Neuronal stem cell (in vitro differentiated cells): ENCODE data around the gene COL6A6.

ENCODE experiments used
- DNase-seq: peaks from one replicate; pipeline ENCODE4 v3.0.0-alpha.2; 2013; ENCODE audit warnings: low spot score
- H2AFZ ChIP-seq: one replicate; pipeline ENCODE4 v1.6.1; 2013; ENCODE audit warnings: mild to moderate bottlenecking, low read length, inconsistent platforms
- H2AK5ac ChIP-seq: 2 replicates; pipeline ENCODE4 v1.6.1; 2013; ENCODE audit warnings: low read depth, mild to moderate bottlenecking, inconsistent platforms, low read length, moderate library complexity, mixed read lengths
- H2BK120ac ChIP-seq: 2 replicates; pipeline ENCODE4 v1.6.1; 2013; ENCODE audit warnings: low read depth, mild to moderate bottlenecking, inconsistent platforms, low read length, moderate library complexity, mixed read lengths
- H2BK12ac ChIP-seq: one replicate; pipeline ENCODE4 v1.6.1; 2013; ENCODE audit warnings: low read length, inconsistent platforms
- H2BK15ac ChIP-seq: 2 replicates; pipeline ENCODE4 v1.6.1; 2013; ENCODE audit warnings: mild to moderate bottlenecking, low read length, inconsistent platforms, mixed read lengths
- H2BK5ac ChIP-seq: one replicate; pipeline ENCODE4 v1.6.1; 2013; ENCODE audit warnings: inconsistent platforms, mild to moderate bottlenecking, low read length, moderate library complexity
- H3K14ac ChIP-seq: one replicate; pipeline ENCODE4 v1.6.1; 2013; ENCODE audit warnings: low read length, inconsistent platforms
- H3K18ac ChIP-seq: 2 replicates; pipeline ENCODE4 v1.6.1; 2013; ENCODE audit warnings: low read length, inconsistent platforms
- H3K23ac ChIP-seq: 2 replicates; pipeline ENCODE4 v1.6.1; 2013; ENCODE audit warnings: low read depth, mild to moderate bottlenecking, mixed read lengths, low read length, inconsistent platforms; ENCODE audit not compliant: poor library complexity
- H3K27ac ChIP-seq: replicated peaks from 3 replicates; pipeline ENCODE4 v1.5.1; 2013; ENCODE audit warnings: low read length, inconsistent platforms
- H3K27me3 ChIP-seq, 3 experiments: 2 replicates each; pipeline ENCODE4 v1.6.1; 2013; ENCODE audit warnings: low read length in 3 of 3, mild to moderate bottlenecking in 2 of 3, inconsistent platforms in 1 of 3, low read depth in 1 of 3, mixed read lengths in 1 of 3, moderate library complexity in 1 of 3; ENCODE audit not compliant: control insufficient read depth in 3 of 3, insufficient read depth in 3 of 3
- H3K36me3 ChIP-seq, 2 donors: replicated peaks in 1 of 2; 2 replicates each; pipeline ENCODE4 v1.6.1; 2013; ENCODE audit warnings: low read length in 2 of 2; ENCODE audit not compliant: control insufficient read depth in 2 of 2, insufficient read depth in 2 of 2
- H3K4ac ChIP-seq: 2 replicates; pipeline ENCODE4 v1.6.1; 2013; ENCODE audit warnings: inconsistent platforms, mild to moderate bottlenecking, low read length, moderate library complexity
- H3K4me1 ChIP-seq, 2 donors: 1 replicate in 1 of 2; 2 replicates in 1 of 2; pipeline ENCODE4 v1.6.1; 2013; ENCODE audit warnings: low read length in 2 of 2, low read depth in 1 of 2; ENCODE audit not compliant: control insufficient read depth in 2 of 2, insufficient read depth in 1 of 2
- H3K4me2 ChIP-seq: one replicate; pipeline ENCODE4 v1.6.1; 2013; ENCODE audit warnings: mild to moderate bottlenecking, low read length, inconsistent platforms; ENCODE audit not compliant: insufficient read depth, poor library complexity, severe bottlenecking
- H3K4me3 ChIP-seq, 2 donors: 2 replicates each; pipeline ENCODE4 v1.5.1; 2013; ENCODE audit warnings: low read length in 2 of 2, mild to moderate bottlenecking in 2 of 2, inconsistent platforms in 1 of 2, moderate library complexity in 1 of 2
- H3K79me1 ChIP-seq: one replicate; pipeline ENCODE4 v1.6.1; 2013; ENCODE audit warnings: low read depth, mild to moderate bottlenecking, inconsistent platforms, low read length, moderate library complexity
- H3K9ac ChIP-seq: one replicate; pipeline ENCODE4 v1.6.1; 2013; ENCODE audit warnings: mild to moderate bottlenecking, low read depth, low read length, inconsistent platforms; ENCODE audit not compliant: poor library complexity
- H3K9me3 ChIP-seq, 2 donors: replicated peaks in 1 of 2; 2 replicates each; pipeline versions ENCODE3 to v1.6.1; 2013; ENCODE audit warnings: low read length in 2 of 2, mild to moderate bottlenecking in 2 of 2, inconsistent platforms in 1 of 2, low read depth in 1 of 2, mixed read lengths in 1 of 2, moderate library complexity in 1 of 2; ENCODE audit not compliant: control insufficient read depth in 2 of 2, insufficient read depth in 1 of 2
- H4K8ac ChIP-seq: one replicate; pipeline ENCODE4 v1.6.1; 2013; ENCODE audit warnings: low read depth, mild to moderate bottlenecking, inconsistent platforms, low read length, moderate library complexity
- H4K91ac ChIP-seq: one replicate; pipeline ENCODE4 v1.6.1; 2013; ENCODE audit warnings: low read length, low read depth, mild to moderate bottlenecking, inconsistent platforms; ENCODE audit not compliant: poor library complexity
- WGBS, 2 donors: extraction: QIAGEN DNeasy Blood & Tissue Kit; methylation state at CpG; one replicate each; pipeline ENCODE4 v1.1.7; 2013; ENCODE audit warnings: missing lambda C conversion rate in 2 of 2, mixed read lengths in 1 of 2; ENCODE audit not compliant: insufficient read length in 2 of 2, insufficient replicate concordance in 1 of 2; ENCODE audit errors: extremely low coverage in 2 of 2; 5-methylcytosine and 5-hydroxymethylcytosine counted together

Gene COL6A6

GRCh38 chr3:130517602-130518001 lies 625 bp downstream of the COL6A6 start:
- H3K14ac ChIP-seq: peak overlapping the region; percentile 25
- no peak overlapping the region for H2BK120ac ChIP-seq
- no peaks in the 10 kb centered on the region for H3K36me3 ChIP-seq
- H3K18ac ChIP-seq: peak overlapping the region; percentile 76
- H3K9ac ChIP-seq: no peak overlapping the region
- WGBS, 2 donors: no CpG with 5 or more reads among the region's 11 CpGs
- no peak overlapping the region for H2BK12ac ChIP-seq
- no peak overlapping the region for H2BK15ac ChIP-seq
- H3K4ac ChIP-seq: no peak overlapping the region
- H3K4me2 ChIP-seq: peak overlapping the region; percentile 51
- H3K23ac ChIP-seq: no peak overlapping the region
- no peak overlapping the region for H2BK5ac ChIP-seq
- peaks cover 0 to 2% of the 10 kb centered on the region in 2 donors for H3K9me3 ChIP-seq
- no peak for DNase-seq
- peaks cover 0 to 46% (median 23%) of the 10 kb centered on the region in 3 experiments for H3K27me3 ChIP-seq
- no peak overlapping the region for H4K91ac ChIP-seq
- H2AK5ac ChIP-seq: no peak overlapping the region
- no peak overlapping the region for H2AFZ ChIP-seq
- H3K27ac ChIP-seq: no peak overlapping the region
- no peak overlapping the region for H4K8ac ChIP-seq
- H3K79me1 ChIP-seq: no peaks in the 10 kb centered on the region
- peak overlapping the region in 1 of 2 donors; percentile 83 for H3K4me3 ChIP-seq
- peaks cover 0 to 4% of the 10 kb centered on the region in 2 donors for H3K4me1 ChIP-seq

GRCh38 chr3:130519754-130520153 lies 2.8 kb downstream of the COL6A6 start:
- H3K36me3 ChIP-seq: no peaks in the 10 kb centered on the region
- no peak overlapping the region for H2BK15ac ChIP-seq
- H3K79me1 ChIP-seq: no peaks in the 10 kb centered on the region
- H3K9me3 ChIP-seq: peaks cover 0 to 2% of the 10 kb centered on the region in 2 donors
- DNase-seq: no peak
- no peak overlapping the region for H4K8ac ChIP-seq
- H2AFZ ChIP-seq: no peak overlapping the region
- no peak overlapping the region for H3K14ac ChIP-seq
- H4K91ac ChIP-seq: no peak overlapping the region
- no peak overlapping the region for H3K18ac ChIP-seq
- H2BK5ac ChIP-seq: no peak overlapping the region
- H2BK12ac ChIP-seq: no peak overlapping the region
- H3K27me3 ChIP-seq: peaks cover 0 to 45% (median 23%) of the 10 kb centered on the region in 3 experiments
- H3K4ac ChIP-seq: no peak overlapping the region
- H3K23ac ChIP-seq: no peak overlapping the region
- H3K4me2 ChIP-seq: no peak overlapping the region
- peaks cover 0 to 4% of the 10 kb centered on the region in 2 donors for H3K4me1 ChIP-seq
- H3K27ac ChIP-seq: no peak overlapping the region
- no CpG with 5 or more reads among the region's 4 CpGs for WGBS, 2 donors
- H2BK120ac ChIP-seq: no peak overlapping the region
- H3K9ac ChIP-seq: no peak overlapping the region
- H2AK5ac ChIP-seq: no peak overlapping the region
- H3K4me3 ChIP-seq: no peak overlapping the region

GRCh38 chr3:130522399-130522798 lies 5.4 kb downstream of the COL6A6 start:
- Histone ChIP-seq H3K23ac (no peak overlapping the region), H2AFZ (no peak overlapping the region), H2BK15ac (no peak overlapping the region), H3K4me2 (no peak overlapping the region), H3K79me1 (no peaks in the 10 kb centered on the region), H3K4me1 (peaks cover 0 to 2% of the 10 kb centered on the region in 2 donors), H2BK12ac (no peak overlapping the region), H3K4me3 (no peak overlapping the region), H4K91ac (no peak overlapping the region), H2BK5ac (no peak overlapping the region), H3K9me3 (no peaks in the 10 kb centered on the region), H3K9ac (no peak overlapping the region), H2AK5ac (no peak overlapping the region), H3K18ac (no peak overlapping the region), H3K14ac (no peak overlapping the region), H3K27ac (no peak overlapping the region), H3K27me3 (peaks cover 0 to 18% (median 4%) of the 10 kb centered on the region in 3 experiments), H3K36me3 (no peaks in the 10 kb centered on the region), H4K8ac (no peak overlapping the region), H3K4ac (no peak overlapping the region), H2BK120ac (no peak overlapping the region)
- DNase-seq: no peak
- no CpG with 5 or more reads among the region's 2 CpGs for WGBS, 2 donors

GRCh38 chr3:130527426-130527825 lies 10.4 kb downstream of the COL6A6 start:
- Histone ChIP-seq H3K23ac (no peak overlapping the region), H2BK15ac (no peak overlapping the region), H3K4ac (no peak overlapping the region), H3K9me3 (no peaks in the 10 kb centered on the region), H3K36me3 (no peaks in the 10 kb centered on the region), H3K27me3 (no peaks in the 10 kb centered on the region), H3K4me1 (no peaks in the 10 kb centered on the region), H2BK120ac (no peak overlapping the region), H4K91ac (no peak overlapping the region), H3K4me3 (no peak overlapping the region), H3K27ac (no peak overlapping the region), H3K14ac (no peak overlapping the region), H3K79me1 (no peaks in the 10 kb centered on the region), H2BK5ac (no peak overlapping the region), H2AK5ac (no peak overlapping the region), H3K4me2 (no peak overlapping the region), H3K18ac (no peak overlapping the region), H3K9ac (no peak overlapping the region), H2BK12ac (no peak overlapping the region), H4K8ac (no peak overlapping the region), H2AFZ (no peak overlapping the region)
- WGBS, 2 donors: no CpG with 5 or more reads among the region's 1 CpG
- no peak for DNase-seq
